K562 (cell line): ENCODE results near the gene TNFRSF19. TPM values are rescaled to one million over a fixed set of nuclear protein-coding genes. Genes with fewer than 3 reads are reported as not detected.

ENCODE experiments used
- ATAC-seq: fragments of 200-7000 bp; cut with Tn5 transposase; 3 replicates; pipeline ENCODE4 v1.9.1; 2020; ENCODE audit warnings: moderate library complexity
- BruUV-seq: library from RNA; stranded (reverse); fragments of 400-500 nt; replicated peaks from 2 replicates; lab custom pipeline; 2021; lab: Mats Ljungman, UMichigan
- CTCF ChIA-PET: fragments of 300-600 bp; formaldehyde crosslinking; extraction: SDS; loops from one replicate; lab custom pipeline; 2021; ENCODE audit warnings: low intra/inter-chr PET ratio; lab: Yijun Ruan, JAX
- POLR2A ChIA-PET: fragments of 300-600, 350-650 bp; sonication (Branson Sonifier 250); formaldehyde crosslinking; extraction: SDS; loops from one replicate; lab custom pipeline; 2021; ENCODE audit warnings: antibody characterized with exemption, inconsistent platforms; lab: Yijun Ruan, JAX
- DNase-seq, 4 experiments: peaks; one replicate each; pipeline versions ENCODE4 v3.0.0 to v3.0.0-alpha.2; 2011 to 2018; ENCODE audit warnings: low spot score in 3 of 4, mixed read lengths in 3 of 4; ENCODE audit errors: extremely low read depth in 1 of 4
- FAIRE-seq: peaks from 2 replicates; lab custom pipeline; 2011; peaks lifted over from hg19 to GRCh38; lab: Jason Lieb, UNC
- H2AFZ ChIP-seq: 2 replicates; pipeline ENCODE4 v1.6.0; 2011; ENCODE audit warnings: low read depth, low read length, control low read depth, inconsistent platforms
- H3K27ac ChIP-seq: fragments of 200-600 bp; 3 replicates; pipeline ENCODE4 v1.8.0; 2011; ENCODE audit warnings: low read depth, mild to moderate bottlenecking, control low read depth, inconsistent platforms, low read length, moderate library complexity, mixed read lengths; ENCODE audit errors: extremely low read depth
- H3K27me3 ChIP-seq, 2 experiments: fragments of 300-600 bp in 1 of 2; 2 replicates in 1 of 2; 3 replicates in 1 of 2; pipeline versions ENCODE4 v1.6.0 to v1.8.0; 2011; ENCODE audit warnings: inconsistent platforms in 2 of 2, low read length in 2 of 2, mild to moderate bottlenecking in 1 of 2, mixed read lengths in 1 of 2, moderate library complexity in 1 of 2; ENCODE audit not compliant: control insufficient read depth in 2 of 2, insufficient read depth in 2 of 2
- H3K36me3 ChIP-seq: fragments of 300-600 bp; 3 replicates; pipeline ENCODE4 v1.8.0; 2011; ENCODE audit warnings: mild to moderate bottlenecking, low read length, inconsistent platforms; ENCODE audit not compliant: control insufficient read depth, insufficient read depth
- H3K4me1 ChIP-seq, 2 experiments: fragments of 200-600 bp in 1 of 2; replicated peaks in 1 of 2; 2 replicates in 1 of 2; 3 replicates in 1 of 2; pipeline versions ENCODE4 v1.5.1 to v1.8.0; 2011; ENCODE audit warnings: inconsistent platforms in 2 of 2, low read length in 2 of 2, mild to moderate bottlenecking in 1 of 2, mixed read lengths in 1 of 2, moderate library complexity in 1 of 2; ENCODE audit not compliant: control insufficient read depth in 2 of 2, insufficient read depth in 2 of 2
- H3K4me2 ChIP-seq: 2 replicates; pipeline ENCODE4 v1.6.1; 2011; ENCODE audit warnings: low read length, control low read depth, inconsistent platforms, mixed read lengths; ENCODE audit not compliant: insufficient read depth
- H3K4me3 ChIP-seq: fragments of 200-600 bp; sonication (generic), shearing (Covaris generic); 2 replicates; pipeline ENCODE4 v1.5.1; 2016; ENCODE audit warnings: control low read depth, inconsistent platforms
- H3K79me2 ChIP-seq: fragments of 200-600 bp; 3 replicates; pipeline ENCODE4 v1.8.0; 2011; ENCODE audit warnings: low read length, inconsistent platforms; ENCODE audit not compliant: control insufficient read depth, insufficient read depth
- H3K9ac ChIP-seq, 2 experiments: 2 replicates each; pipeline versions ENCODE4 v1.6.0 to v1.6.1; 2011; ENCODE audit warnings: low read depth in 2 of 2, low read length in 2 of 2, control low read depth in 1 of 2, inconsistent platforms in 1 of 2, mild to moderate bottlenecking in 1 of 2, mixed read lengths in 1 of 2; ENCODE audit not compliant: insufficient read depth in 1 of 2
- H3K9me1 ChIP-seq: one replicate; pipeline ENCODE4 v1.6.0; 2011; ENCODE audit warnings: inconsistent platforms, mild to moderate bottlenecking, low read length, moderate library complexity; ENCODE audit not compliant: control insufficient read depth, insufficient read depth
- H3K9me3 ChIP-seq: replicated peaks from 2 replicates; pipeline ENCODE4 v1.5.1; 2011; ENCODE audit warnings: low read depth, low read length, inconsistent platforms; ENCODE audit not compliant: control insufficient read depth, insufficient read depth
- H4K20me1 ChIP-seq: replicated peaks from 2 replicates; pipeline ENCODE4 v1.6.1; 2011; ENCODE audit warnings: low read length, inconsistent platforms, mixed read lengths; ENCODE audit not compliant: control insufficient read depth, insufficient read depth
- FOXO4 ChIP-seq: fragments of 450-650 bp; formaldehyde crosslinking; IDR thresholded peaks from 2 replicates; pipeline ENCODE4 v1.4.0; 2020; ENCODE audit warnings: mild to moderate bottlenecking, moderate library complexity
- MAFK ChIP-seq: IDR thresholded peaks from 2 replicates; pipeline ENCODE4 v1.6.1; 2011; ENCODE audit warnings: low read length, improper control_type of control experiment
- NFRKB ChIP-seq: fragments of 450-650 bp; IDR thresholded peaks from 2 replicates; pipeline ENCODE4 v1.6.1; 2016; ENCODE audit warnings: low read depth
- XRCC4 ChIP-seq: IDR thresholded peaks from one replicate; pipeline ENCODE4 v1.6.1; 2011; ENCODE audit not compliant: insufficient read depth, insufficient read length; ENCODE audit errors: extremely low read depth
- WGBS: fragments of 100-300 bp; shearing (Covaris generic); methylation state at CpG from one replicate; pipeline ENCODE4 v1.1.6; 2016; ENCODE audit warnings: low coverage, mixed read lengths; ENCODE audit not compliant: insufficient coverage; ENCODE audit errors: missing lambda C conversion rate; 5-methylcytosine and 5-hydroxymethylcytosine counted together
- in situ Hi-C: fragments of 300-500 bp; cut with MboI; formaldehyde crosslinking; loops from 4 replicates; pipeline ENCODE4 v1.15.0; 2018; ENCODE audit warnings: inconsistent platforms, mixed read lengths
- intact Hi-C: fragments of 100-400 bp; cut with micrococcal nuclease; formaldehyde crosslinking; loops from 2 replicates; pipeline ENCODE4 v1.14.2; 2022
- polyA plus RNA-seq, 8 experiments: library from polyadenylated mRNA; depleted of rRNA in 4 of 8; stranded (reverse) in 5 of 8; unstranded in 3 of 8; fragments of >200 nt; fragmentation: Nextera tagmentation in 2 of 8; fragmentation: Illumina TruSeq in 1 of 8; extraction: Ambion mirVana in 2 of 8; extraction: Trizol in 1 of 8; gene quantifications; 2 replicates each; pipeline versions ENCODE4 v1.2.1 to v1.2.3, GENCODE V29; 2011 to 2014; ENCODE audit warnings: inconsistent platforms in 1 of 8, missing spikeins in 1 of 8
- total RNA-seq, 7 experiments: library from RNA; depleted of rRNA in 6 of 7; stranded (reverse); fragments of >200 nt in 6 of 7; fragmentation: Illumina TruSeq in 2 of 7; extraction: Trizol in 2 of 7; gene quantifications; 2 replicates each; pipeline versions ENCODE4 v1.2.1 to v1.2.3, GENCODE V29; 2011 to 2021; ENCODE audit warnings: low replicate concordance in 1 of 7

The TNFRSF19 gene
- total and polyA plus RNA-seq, 9 of the 15 experiments (the other 6 are each of a cell fraction or from before 2014, with no cell fraction given) = 0.01 to 0.07 TPM; not detected in 7

- no peak for DNase-seq
- Histone ChIP-seq H3K9ac (no peak overlapping the region), H3K9me1 (no peaks in the 10 kb centered on the region), H2AFZ (no peak overlapping the region), H4K20me1 (no peaks in the 10 kb centered on the region), H3K4me1 (peaks cover 0 to 7% of the 10 kb centered on the region in 2 experiments; a peak in 1 of 5 replicates), H3K9me3 (no peaks in the 10 kb centered on the region), H3K27ac (no peak overlapping the region), H3K4me3 (no peak overlapping the region)
- POLR2A ChIA-PET = interaction anchor here (0.5 kb wide), 1 partner anchor 56 kb away, joined by 3 read pairs; no protein-coding TSS in a partner anchor
- 0% methylated on average over 2 of the region's 2 CpGs for WGBS
- no peak for TF ChIP-seq XRCC4
- TF ChIP-seq FOXO4 (CRISPR knock-in tag) = no peak
- no peak for TF ChIP-seq MAFK
- TF ChIP-seq NFRKB = no peak
- TF ChIP-seq, all 486 proteins: peak for 0
- ATAC-seq = no peak
- no TSS peak for BruUV-seq
- in situ Hi-C loops = no loop called here
- no peak for FAIRE-seq
- intact Hi-C loops = loop anchor here (5.0 to 10.0 kb wide), 2 partner anchors 178 to 254 kb away; partner anchors contain the start of gene C1QTNF9B
- H3K27me3 ChIP-seq = no peaks in the 10 kb centered on the region
- no peak overlapping the region for H3K4me2 ChIP-seq
- no peaks in the 10 kb centered on the region for H3K36me3 ChIP-seq
- CTCF ChIA-PET = no interaction called here
- H3K79me2 ChIP-seq = no peaks in the 10 kb centered on the region
These were observed 148.8 kb downstream of the TNFRSF19 start for GRCh38 chr13:23718996-23719395.
